K562 (cell line): Measurements from ENCODE around the gene GTF3C1. TPM values are rescaled to one million over a fixed set of nuclear protein-coding genes. Genes with fewer than 3 reads are reported as not detected.

Source experiments
- ATAC-seq: fragments of 200-7000 bp; cut with Tn5 transposase; 3 replicates; pipeline ENCODE4 v1.9.1; 2020; ENCODE audit warnings: moderate library complexity
- BruUV-seq: library from RNA; stranded (reverse); fragments of 400-500 nt; replicated peaks from 2 replicates; lab custom pipeline; 2021; lab: Mats Ljungman, UMichigan
- CTCF ChIA-PET: fragments of 300-600 bp; formaldehyde crosslinking; extraction: SDS; loops from one replicate; lab custom pipeline; 2021; ENCODE audit warnings: low intra/inter-chr PET ratio; lab: Yijun Ruan, JAX
- POLR2A ChIA-PET: fragments of 300-600, 350-650 bp; sonication (Branson Sonifier 250); formaldehyde crosslinking; extraction: SDS; loops from one replicate; lab custom pipeline; 2021; ENCODE audit warnings: antibody characterized with exemption, inconsistent platforms; lab: Yijun Ruan, JAX
- DNase-seq, 4 experiments: peaks; one replicate each; pipeline versions ENCODE4 v3.0.0 to v3.0.0-alpha.2; 2011 to 2018; ENCODE audit warnings: low spot score in 3 of 4, mixed read lengths in 3 of 4; ENCODE audit errors: extremely low read depth in 1 of 4
- FAIRE-seq: peaks from 2 replicates; lab custom pipeline; 2011; peaks lifted over from hg19 to GRCh38; lab: Jason Lieb, UNC
- H2AFZ ChIP-seq: 2 replicates; pipeline ENCODE4 v1.6.0; 2011; ENCODE audit warnings: low read depth, low read length, control low read depth, inconsistent platforms
- H3K27ac ChIP-seq: fragments of 200-600 bp; 3 replicates; pipeline ENCODE4 v1.8.0; 2011; ENCODE audit warnings: low read depth, mild to moderate bottlenecking, control low read depth, inconsistent platforms, low read length, moderate library complexity, mixed read lengths; ENCODE audit errors: extremely low read depth
- H3K27me3 ChIP-seq, 2 experiments: fragments of 300-600 bp in 1 of 2; 2 replicates in 1 of 2; 3 replicates in 1 of 2; pipeline versions ENCODE4 v1.6.0 to v1.8.0; 2011; ENCODE audit warnings: inconsistent platforms in 2 of 2, low read length in 2 of 2, mild to moderate bottlenecking in 1 of 2, mixed read lengths in 1 of 2, moderate library complexity in 1 of 2; ENCODE audit not compliant: control insufficient read depth in 2 of 2, insufficient read depth in 2 of 2
- H3K36me3 ChIP-seq: fragments of 300-600 bp; 3 replicates; pipeline ENCODE4 v1.8.0; 2011; ENCODE audit warnings: mild to moderate bottlenecking, low read length, inconsistent platforms; ENCODE audit not compliant: control insufficient read depth, insufficient read depth
- H3K4me1 ChIP-seq, 2 experiments: fragments of 200-600 bp in 1 of 2; replicated peaks in 1 of 2; 2 replicates in 1 of 2; 3 replicates in 1 of 2; pipeline versions ENCODE4 v1.5.1 to v1.8.0; 2011; ENCODE audit warnings: inconsistent platforms in 2 of 2, low read length in 2 of 2, mild to moderate bottlenecking in 1 of 2, mixed read lengths in 1 of 2, moderate library complexity in 1 of 2; ENCODE audit not compliant: control insufficient read depth in 2 of 2, insufficient read depth in 2 of 2
- H3K4me2 ChIP-seq: 2 replicates; pipeline ENCODE4 v1.6.1; 2011; ENCODE audit warnings: low read length, control low read depth, inconsistent platforms, mixed read lengths; ENCODE audit not compliant: insufficient read depth
- H3K4me3 ChIP-seq: fragments of 200-600 bp; sonication (generic), shearing (Covaris generic); 2 replicates; pipeline ENCODE4 v1.5.1; 2016; ENCODE audit warnings: control low read depth, inconsistent platforms
- H3K79me2 ChIP-seq: fragments of 200-600 bp; 3 replicates; pipeline ENCODE4 v1.8.0; 2011; ENCODE audit warnings: low read length, inconsistent platforms; ENCODE audit not compliant: control insufficient read depth, insufficient read depth
- H3K9ac ChIP-seq, 2 experiments: 2 replicates each; pipeline versions ENCODE4 v1.6.0 to v1.6.1; 2011; ENCODE audit warnings: low read depth in 2 of 2, low read length in 2 of 2, control low read depth in 1 of 2, inconsistent platforms in 1 of 2, mild to moderate bottlenecking in 1 of 2, mixed read lengths in 1 of 2; ENCODE audit not compliant: insufficient read depth in 1 of 2
- H3K9me1 ChIP-seq: one replicate; pipeline ENCODE4 v1.6.0; 2011; ENCODE audit warnings: inconsistent platforms, mild to moderate bottlenecking, low read length, moderate library complexity; ENCODE audit not compliant: control insufficient read depth, insufficient read depth
- H3K9me3 ChIP-seq: replicated peaks from 2 replicates; pipeline ENCODE4 v1.5.1; 2011; ENCODE audit warnings: low read depth, low read length, inconsistent platforms; ENCODE audit not compliant: control insufficient read depth, insufficient read depth
- H4K20me1 ChIP-seq: replicated peaks from 2 replicates; pipeline ENCODE4 v1.6.1; 2011; ENCODE audit warnings: low read length, inconsistent platforms, mixed read lengths; ENCODE audit not compliant: control insufficient read depth, insufficient read depth
- ARNT ChIP-seq, 2 experiments: fragments of 450-650 bp; IDR thresholded peaks; 2 replicates each; pipeline ENCODE4 v1.6.1; 2016; ENCODE audit warnings: mild to moderate bottlenecking in 1 of 2
- CREB3L1 ChIP-seq: fragments of 450-650 bp; IDR thresholded peaks from 2 replicates; pipeline ENCODE4 v1.6.1; 2014; ENCODE audit warnings: low read depth, mild to moderate bottlenecking, moderate library complexity, borderline replicate concordance
- FOXK1 ChIP-seq: sonication (generic); formaldehyde crosslinking; IDR thresholded peaks from 2 replicates; pipeline ENCODE4 v1.8.0; 2022; ENCODE audit warnings: missing genetic modification reagents, mild to moderate bottlenecking, borderline replicate concordance
- HNRNPH1 ChIP-seq: fragments of 200-400 bp; formaldehyde crosslinking; optimal IDR thresholded peaks from 2 replicates; pipeline ENCODE3; 2017; ENCODE audit warnings: low read depth, mild to moderate bottlenecking, low read length, moderate library complexity
- MXI1 ChIP-seq: IDR thresholded peaks from 2 replicates; pipeline ENCODE4 v1.6.1; 2011; ENCODE audit warnings: low read depth, mild to moderate bottlenecking, improper control_type of control experiment, low read length
- SMC3 ChIP-seq: conservative IDR thresholded peaks from 2 replicates; pipeline ENCODE4 v1.6.1; 2011; ENCODE audit warnings: low read depth, low read length, improper control_type of control experiment; ENCODE audit not compliant: insufficient read depth
- TAF7 ChIP-seq: fragments of 450-650 bp; IDR thresholded peaks from 2 replicates; pipeline ENCODE4 v1.6.1; 2016; ENCODE audit warnings: missing genetic modification characterization, missing compliant biosample characterization
- ZBTB49 ChIP-seq: sonication (generic); formaldehyde crosslinking; IDR thresholded peaks from 2 replicates; pipeline ENCODE4 v1.8.0; 2022; ENCODE audit warnings: missing genetic modification reagents, mild to moderate bottlenecking, borderline replicate concordance
- ZNF583 ChIP-seq: fragments of 250-450 bp; sonication (Bioruptor Pico); IDR thresholded peaks from 2 replicates; pipeline ENCODE4 v1.4.0; 2020
- WGBS: fragments of 100-300 bp; shearing (Covaris generic); methylation state at CpG from one replicate; pipeline ENCODE4 v1.1.6; 2016; ENCODE audit warnings: low coverage, mixed read lengths; ENCODE audit not compliant: insufficient coverage; ENCODE audit errors: missing lambda C conversion rate; 5-methylcytosine and 5-hydroxymethylcytosine counted together
- in situ Hi-C: fragments of 300-500 bp; cut with MboI; formaldehyde crosslinking; loops from 4 replicates; pipeline ENCODE4 v1.15.0; 2018; ENCODE audit warnings: inconsistent platforms, mixed read lengths
- intact Hi-C: fragments of 100-400 bp; cut with micrococcal nuclease; formaldehyde crosslinking; loops from 2 replicates; pipeline ENCODE4 v1.14.2; 2022
- polyA plus RNA-seq, 8 experiments: library from polyadenylated mRNA; depleted of rRNA in 4 of 8; stranded (reverse) in 5 of 8; unstranded in 3 of 8; fragments of >200 nt; fragmentation: Nextera tagmentation in 2 of 8; fragmentation: Illumina TruSeq in 1 of 8; extraction: Ambion mirVana in 2 of 8; extraction: Trizol in 1 of 8; gene quantifications; 2 replicates each; pipeline versions ENCODE4 v1.2.1 to v1.2.3, GENCODE V29; 2011 to 2014; ENCODE audit warnings: inconsistent platforms in 1 of 8, missing spikeins in 1 of 8
- total RNA-seq, 7 experiments: library from RNA; depleted of rRNA in 6 of 7; stranded (reverse); fragments of >200 nt in 6 of 7; fragmentation: Illumina TruSeq in 2 of 7; extraction: Trizol in 2 of 7; gene quantifications; 2 replicates each; pipeline versions ENCODE4 v1.2.1 to v1.2.3, GENCODE V29; 2011 to 2021; ENCODE audit warnings: low replicate concordance in 1 of 7

GTF3C1 gene
- total and polyA plus RNA-seq, 9 of the 15 experiments (the other 6 are each of a cell fraction or from before 2014, with no cell fraction given), result 0.72 to 63.6 (median 30.9) TPM

DNA sequence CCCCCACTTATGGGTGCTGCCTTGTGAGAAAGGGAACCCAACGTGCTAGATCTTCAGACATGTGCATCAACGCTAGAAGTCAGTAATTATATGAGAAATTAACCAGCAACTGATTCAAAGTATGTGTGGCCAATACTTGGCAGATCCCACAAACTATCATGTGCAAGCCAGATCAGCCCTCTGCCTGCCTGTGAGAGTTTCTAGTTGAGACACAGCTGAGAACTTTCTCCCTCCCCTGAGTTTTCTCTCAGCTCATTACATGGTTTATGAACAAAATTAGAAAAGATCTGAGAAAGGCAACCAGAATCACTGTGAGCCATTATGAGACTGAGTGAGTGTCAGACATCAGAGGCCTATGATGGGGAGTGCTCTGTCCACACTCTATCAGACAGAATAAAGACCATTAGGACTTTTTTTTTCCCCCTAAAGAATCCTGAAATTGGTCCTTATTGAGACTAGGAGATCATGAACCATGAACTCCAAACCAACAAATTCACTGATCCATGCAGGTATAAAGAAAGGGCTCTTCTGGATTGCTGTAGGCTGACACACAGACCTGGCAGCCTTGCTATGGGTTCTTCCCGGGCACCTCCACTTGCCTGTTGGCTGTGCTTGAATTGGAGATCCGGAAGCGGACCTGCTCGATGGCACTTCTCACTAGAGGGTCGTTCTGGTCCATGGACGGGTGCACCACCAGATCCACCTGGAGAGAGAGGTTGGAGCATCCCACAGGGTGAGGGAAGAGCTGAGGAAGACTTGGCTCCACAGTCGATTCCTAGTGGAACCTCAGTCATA is 51.5 kb downstream of the GTF3C1 start:
- TF ChIP-seq ARNT (IDR thresholded peaks at IDR 0.05), result no peak
- TF ChIP-seq ZNF583 (CRISPR knock-in tag), result no peak
- Histone ChIP-seq H3K4me3 (no peak overlapping the region), H3K4me1 (no peaks in the 10 kb centered on the region), H3K4me2 (no peak overlapping the region), H3K27me3 (no peaks in the 10 kb centered on the region), H2AFZ (no peak overlapping the region), H3K79me2 (no peaks in the 10 kb centered on the region), H3K9me1 (no peaks in the 10 kb centered on the region), H3K9ac (no peak overlapping the region), H4K20me1 (no peaks in the 10 kb centered on the region), H3K9me3 (no peaks in the 10 kb centered on the region), H3K27ac (no peak overlapping the region), H3K36me3 (peaks cover 78% of the 10 kb centered on the region; the same call in 2 of the 3 replicates)
- BruUV-seq, result no TSS peak
- no peak for FAIRE-seq
- intact Hi-C loops (no loop called here), in situ Hi-C loops (no loop called here)
- no peak for DNase-seq
- no peak for ATAC-seq
- POLR2A ChIA-PET, result interaction anchor here (1.1 to 1.5 kb wide), 2 partner anchors 13 to 28 kb away, joined by 3 read pairs; no protein-coding TSS in a partner anchor
- CTCF ChIA-PET, result no interaction called here
- 85% methylated on average over 9 of the region's 9 CpGs for WGBS

DNA sequence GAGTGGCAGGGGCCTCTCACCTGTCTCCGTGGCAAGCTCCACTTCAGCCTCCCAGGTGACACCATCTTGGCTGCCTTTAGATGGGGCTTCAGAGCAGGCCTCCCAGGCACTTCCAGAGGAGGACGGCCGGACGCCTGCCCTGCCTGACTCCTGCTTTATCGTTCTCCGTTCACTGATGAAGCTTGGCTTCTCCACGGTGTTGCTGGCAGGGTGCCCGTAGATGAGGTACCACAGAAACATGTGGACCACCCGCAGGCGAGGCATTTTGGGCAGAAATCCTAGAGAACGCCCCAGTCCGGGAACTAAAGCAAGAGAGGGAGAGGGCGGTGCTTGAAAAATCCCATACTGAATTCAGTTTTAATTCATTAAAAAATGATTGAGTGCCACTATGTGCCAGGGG is 54.5 kb downstream of the GTF3C1 start:
- ATAC-seq, result no peak
- no peak for TF ChIP-seq HNRNPH1
- TF ChIP-seq FOXK1, result no peak
- no peak for TF ChIP-seq ZBTB49
- TF ChIP-seq TAF7 (tag), result no peak
- no peak for TF ChIP-seq CREB3L1
- no peak for TF ChIP-seq SMC3
- TF ChIP-seq MXI1, result no peak

More for the DNA sequence above, 54.5 kb downstream of the GTF3C1 start:
- in situ Hi-C loops, result no loop called here
- ChIA-PET CTCF (no interaction called here), POLR2A (interaction anchor here (0.8 kb wide), 1 partner anchor 103 kb away, joined by 4 read pairs; no protein-coding TSS in a partner anchor)
- Histone ChIP-seq H4K20me1 (no peaks in the 10 kb centered on the region; the same call in 1 of the 2 replicates), H3K27ac (no peak overlapping the region), H3K27me3 (no peaks in the 10 kb centered on the region), H3K4me2 (no peak overlapping the region), H3K36me3 (peaks cover 80% of the 10 kb centered on the region; the same call in 2 of the 3 replicates), H3K9ac (no peak overlapping the region), H3K4me3 (no peak overlapping the region), H2AFZ (no peak overlapping the region), H3K4me1 (no peaks in the 10 kb centered on the region), H3K79me2 (no peaks in the 10 kb centered on the region), H3K9me3 (no peaks in the 10 kb centered on the region), H3K9me1 (no peaks in the 10 kb centered on the region)
- BruUV-seq, result no TSS peak
- WGBS, result 95% methylated on average over 13 of the region's 13 CpGs
- DNase-seq, result no peak
- no peak for FAIRE-seq
- intact Hi-C loops, result no loop called here
